ENCODE measurements around the gene GYPC.
"Not testable (repeated sequence)": the region's sequence is repeated elsewhere in the genome, so short reads cannot be mapped to it uniquely, and the experiment has no call there.

DNA sequence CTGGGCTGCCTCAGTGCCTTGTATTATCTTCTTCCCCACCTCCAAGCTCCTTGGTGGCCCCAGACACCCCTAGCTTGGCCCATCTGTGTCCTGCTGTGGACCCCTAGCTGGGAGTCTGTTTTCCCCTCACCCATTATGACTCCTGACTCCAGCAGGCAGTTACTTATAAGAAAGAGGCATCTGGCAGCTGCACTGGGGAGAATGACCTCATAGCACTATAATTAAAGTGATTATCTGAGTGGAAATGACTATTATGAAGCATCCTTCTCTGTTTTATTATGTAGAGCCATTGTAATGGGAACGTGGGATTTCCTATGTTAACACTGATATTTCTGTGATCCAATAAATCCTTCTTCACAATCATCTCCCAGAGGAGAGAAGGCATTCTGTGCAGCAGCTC is 36.3 kb downstream of the GYPC start:
- TF ChIP-seq POLR2AphosphoS5 (IDR thresholded peaks at IDR 0.05; ENCODE audit: borderline replicate concordance, low read depth, low read length); EZH2 (IDR thresholded peaks at IDR 0.05): not testable (repeated sequence)
